Fibroblast of pulmonary artery (primary cell): ENCODE results near the gene MARCO.

Experiments
- DNase-seq: peaks from one replicate; pipeline ENCODE4 v3.0.0-alpha.2; 2010; ENCODE audit warnings: low read depth
- H3K4me3 ChIP-seq: replicated peaks from 2 replicates; pipeline ENCODE4 v1.5.1; 2011; ENCODE audit warnings: low read depth, mild to moderate bottlenecking, control low read depth, low read length, moderate library complexity
- TF ChIP-seq, protein P1 (sequence below): IDR thresholded peaks from 2 replicates; pipeline ENCODE4 v1.5.1; 2011; ENCODE audit warnings: mild to moderate bottlenecking, control low read depth, low read length, inconsistent platforms; ENCODE audit errors: missing control alignments

The MARCO gene, protein sequence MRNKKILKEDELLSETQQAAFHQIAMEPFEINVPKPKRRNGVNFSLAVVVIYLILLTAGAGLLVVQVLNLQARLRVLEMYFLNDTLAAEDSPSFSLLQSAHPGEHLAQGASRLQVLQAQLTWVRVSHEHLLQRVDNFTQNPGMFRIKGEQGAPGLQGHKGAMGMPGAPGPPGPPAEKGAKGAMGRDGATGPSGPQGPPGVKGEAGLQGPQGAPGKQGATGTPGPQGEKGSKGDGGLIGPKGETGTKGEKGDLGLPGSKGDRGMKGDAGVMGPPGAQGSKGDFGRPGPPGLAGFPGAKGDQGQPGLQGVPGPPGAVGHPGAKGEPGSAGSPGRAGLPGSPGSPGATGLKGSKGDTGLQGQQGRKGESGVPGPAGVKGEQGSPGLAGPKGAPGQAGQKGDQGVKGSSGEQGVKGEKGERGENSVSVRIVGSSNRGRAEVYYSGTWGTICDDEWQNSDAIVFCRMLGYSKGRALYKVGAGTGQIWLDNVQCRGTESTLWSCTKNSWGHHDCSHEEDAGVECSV

DNA sequence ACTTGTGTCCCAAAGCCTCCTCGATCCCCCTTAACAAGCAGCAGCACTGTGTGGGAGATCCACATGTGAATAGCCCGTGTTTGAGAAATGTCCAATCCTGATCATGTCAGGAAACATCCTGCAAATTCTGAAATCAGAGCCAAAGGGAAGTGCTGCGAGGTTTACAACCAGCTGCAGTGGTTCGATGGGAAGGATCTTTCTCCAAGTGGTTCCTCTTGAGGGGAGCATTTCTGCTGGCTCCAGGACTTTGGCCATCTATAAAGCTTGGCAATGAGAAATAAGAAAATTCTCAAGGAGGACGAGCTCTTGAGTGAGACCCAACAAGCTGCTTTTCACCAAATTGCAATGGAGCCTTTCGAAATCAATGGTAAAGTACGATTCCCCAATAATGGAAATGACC is at the start of gene MARCO:
Gene MARCO (plus strand): TSS at position 164 of the 400 bp plus-strand sequence. CDS start 107 bp downstream, at position 271.
- TF ChIP-seq, protein P1, sequence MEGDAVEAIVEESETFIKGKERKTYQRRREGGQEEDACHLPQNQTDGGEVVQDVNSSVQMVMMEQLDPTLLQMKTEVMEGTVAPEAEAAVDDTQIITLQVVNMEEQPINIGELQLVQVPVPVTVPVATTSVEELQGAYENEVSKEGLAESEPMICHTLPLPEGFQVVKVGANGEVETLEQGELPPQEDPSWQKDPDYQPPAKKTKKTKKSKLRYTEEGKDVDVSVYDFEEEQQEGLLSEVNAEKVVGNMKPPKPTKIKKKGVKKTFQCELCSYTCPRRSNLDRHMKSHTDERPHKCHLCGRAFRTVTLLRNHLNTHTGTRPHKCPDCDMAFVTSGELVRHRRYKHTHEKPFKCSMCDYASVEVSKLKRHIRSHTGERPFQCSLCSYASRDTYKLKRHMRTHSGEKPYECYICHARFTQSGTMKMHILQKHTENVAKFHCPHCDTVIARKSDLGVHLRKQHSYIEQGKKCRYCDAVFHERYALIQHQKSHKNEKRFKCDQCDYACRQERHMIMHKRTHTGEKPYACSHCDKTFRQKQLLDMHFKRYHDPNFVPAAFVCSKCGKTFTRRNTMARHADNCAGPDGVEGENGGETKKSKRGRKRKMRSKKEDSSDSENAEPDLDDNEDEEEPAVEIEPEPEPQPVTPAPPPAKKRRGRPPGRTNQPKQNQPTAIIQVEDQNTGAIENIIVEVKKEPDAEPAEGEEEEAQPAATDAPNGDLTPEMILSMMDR = no peak

DNA sequence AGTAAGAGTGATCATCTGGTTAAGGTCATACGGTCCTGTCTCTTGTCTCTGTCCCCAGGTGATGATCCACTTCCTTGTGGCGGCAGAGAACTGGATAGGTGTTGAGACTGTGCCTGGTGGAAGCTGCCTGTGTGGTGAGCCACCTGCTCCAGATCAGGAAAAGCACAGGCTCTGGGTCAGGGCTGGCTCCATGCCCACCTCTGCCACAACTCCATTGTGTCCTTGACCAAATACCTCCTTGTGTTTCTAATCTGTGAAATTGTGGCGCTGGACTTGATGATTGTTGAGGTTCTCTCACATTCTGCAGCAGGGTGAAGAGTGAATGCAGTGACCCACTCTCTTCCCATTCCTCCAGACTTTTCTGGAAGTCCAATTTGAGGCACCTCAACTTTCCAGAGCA is 48.9 kb upstream of the MARCO start:
- DNase-seq = no peak
- TF ChIP-seq, protein P1 = no peak
- no peak overlapping the region for H3K4me3 ChIP-seq

More for the DNA sequence above, at the start of gene MARCO:
- DNase-seq = no peak
- H3K4me3 ChIP-seq = no peak within 1 kb of the TSS

DNA sequence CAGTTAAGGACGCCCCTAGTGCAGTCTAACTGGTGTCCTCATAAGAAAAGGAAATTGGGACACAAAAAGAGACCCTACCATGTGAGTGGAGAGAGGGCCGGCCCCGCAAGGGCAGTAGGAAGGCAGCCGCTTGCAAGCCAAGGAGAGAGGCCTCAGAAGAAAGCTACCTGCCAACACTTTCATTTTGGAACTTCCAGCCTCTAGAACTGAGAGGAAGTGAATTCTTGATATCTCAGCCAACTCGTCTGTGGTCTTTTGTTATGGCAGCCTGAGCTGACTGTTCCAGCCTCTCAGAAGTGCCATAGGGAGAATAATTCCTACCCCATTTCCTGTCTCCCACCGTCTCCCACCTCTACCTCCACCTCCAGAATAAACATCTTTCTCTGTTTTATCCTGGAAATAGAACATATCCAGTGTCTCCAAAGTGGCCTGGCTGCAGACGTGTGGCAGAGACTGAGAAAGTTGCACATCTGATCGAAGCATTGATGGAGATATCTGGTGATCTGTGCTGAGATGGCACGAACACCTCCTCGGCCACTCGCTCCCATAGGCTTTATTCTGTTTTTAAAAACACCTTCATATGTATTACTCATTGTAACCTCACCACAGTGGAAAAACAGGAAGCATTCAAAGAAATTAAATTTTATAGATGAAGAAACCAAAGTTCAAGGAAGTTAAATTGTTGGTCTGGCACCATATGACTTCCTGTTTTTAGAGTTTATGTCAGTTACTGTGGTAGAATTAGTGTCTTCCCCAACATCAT is 39.5 kb upstream of the MARCO start:
- TF ChIP-seq, protein P1 = no peak
- no peak overlapping the region for H3K4me3 ChIP-seq
- no peak for DNase-seq

DNA sequence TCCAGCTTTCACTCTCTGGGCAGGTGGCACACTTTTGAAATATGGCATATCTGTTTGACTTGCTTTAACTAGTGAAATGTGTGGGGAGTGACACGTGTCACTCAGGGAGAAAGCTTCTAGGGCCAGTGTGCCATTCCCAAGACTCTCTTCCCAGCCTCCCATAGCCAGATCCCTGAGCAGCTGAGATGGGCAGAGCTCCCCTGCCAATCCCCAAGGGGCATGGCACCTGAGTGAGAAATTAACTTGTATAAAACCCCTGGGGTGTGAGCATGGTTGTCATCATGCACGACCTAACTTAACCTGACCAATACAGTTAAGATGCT is 39.0 kb upstream of the MARCO start:
- TF ChIP-seq, protein P1 = no peak
- H3K4me3 ChIP-seq = no peak overlapping the region
- DNase-seq = no peak

DNA sequence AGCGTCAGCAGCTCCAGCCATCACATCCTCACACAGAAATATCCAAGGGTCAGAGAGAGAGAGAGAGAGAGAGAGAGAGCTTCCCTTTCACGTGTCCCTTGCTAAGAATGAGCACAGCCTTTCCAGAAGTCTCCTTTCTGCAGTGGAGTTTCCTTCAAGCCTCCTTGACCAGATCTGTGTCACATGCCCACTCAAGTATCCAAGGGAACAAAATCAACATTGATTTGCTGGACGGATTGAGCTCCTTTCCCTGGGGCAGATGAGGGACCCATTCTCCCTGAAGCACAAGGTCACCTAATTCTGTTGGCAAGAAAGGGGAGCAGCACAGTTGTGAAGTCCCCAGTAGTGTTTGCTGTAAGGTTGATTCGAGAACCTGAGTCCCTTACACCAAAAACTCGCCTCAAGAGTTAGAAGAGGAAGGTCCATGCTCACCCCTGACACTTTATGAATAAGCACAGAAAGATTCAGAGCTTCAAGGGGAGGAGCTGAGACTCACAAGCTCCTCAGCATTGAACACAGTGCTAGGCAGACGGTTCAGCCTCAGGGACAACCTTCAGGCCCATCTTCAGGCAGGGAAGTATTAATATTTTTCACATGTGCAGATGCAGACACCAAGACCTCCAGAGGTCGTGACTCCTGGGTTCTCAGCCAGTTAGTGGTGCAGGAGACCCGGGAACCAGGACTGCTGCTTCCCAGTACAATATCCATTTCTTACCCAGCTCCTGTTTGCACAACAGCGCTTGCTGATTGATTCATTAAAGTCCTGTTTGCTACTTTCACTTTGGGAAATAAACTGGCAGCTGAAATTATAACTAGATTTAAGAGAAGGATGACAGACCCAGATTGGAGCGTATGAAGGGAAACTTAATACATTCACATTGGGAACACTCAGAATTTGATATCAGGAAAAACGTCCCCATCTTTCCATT is 38.2 kb upstream of the MARCO start:
- DNase-seq = no peak
- TF ChIP-seq, protein P1 = no peak
- no peak overlapping the region for H3K4me3 ChIP-seq

DNA sequence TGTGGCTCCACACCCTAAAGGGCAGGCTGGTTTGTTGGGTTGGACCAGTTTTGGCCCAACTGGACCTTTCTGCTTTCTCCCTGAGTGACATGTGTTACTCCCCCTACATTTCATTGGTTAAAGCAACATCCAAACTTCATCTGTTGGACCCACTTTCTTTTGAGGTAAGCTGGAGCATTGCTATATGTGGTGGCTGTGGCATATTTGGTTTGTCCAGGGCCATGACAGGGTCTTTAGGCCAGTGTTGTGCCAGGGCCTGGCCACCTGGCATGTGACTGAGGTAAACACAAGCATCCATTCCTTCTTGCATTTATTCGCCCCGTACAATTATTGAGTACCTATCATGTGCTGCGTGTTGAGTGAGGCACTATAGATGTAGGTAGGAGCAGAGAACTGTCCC is 36.8 kb upstream of the MARCO start:
- no peak for DNase-seq
- TF ChIP-seq, protein P1 = no peak
- no peak overlapping the region for H3K4me3 ChIP-seq
